Effector CD8-positive, alpha-beta T cell (primary cell): ENCODE measurements around the gene CCM2.
"Not testable (repeated sequence)": the region's sequence is repeated elsewhere in the genome, so short reads cannot be mapped to it uniquely, and the experiment has no call there.

Experiments
- DNase-seq: peaks from one replicate; lab custom pipeline; 2025; lab: John Stamatoyannopoulos, UW

The CCM2 gene

GRCh38 chr7:45102785-45103712 is 103.0 kb downstream of the CCM2 start:
- no peak for DNase-seq

- no peak for DNase-seq
Measured at GRCh38 chr7:45103958-45104843, 104.2 kb downstream of the CCM2 start.

GRCh38 chr7:45104844-45105587 is 105.0 kb downstream of the CCM2 start:
- no peak for DNase-seq

- no peak for DNase-seq
Measured at GRCh38 chr7:45105588-45106188, 105.7 kb downstream of the CCM2 start.

- DNase-seq: no peak
Measured at GRCh38 chr7:45106820-45107219, 106.8 kb downstream of the CCM2 start.

- DNase-seq: no peak
Measured at GRCh38 chr7:45107356-45107755, 107.4 kb downstream of the CCM2 start.

- DNase-seq: no peak
Measured at GRCh38 chr7:45108863-45109262, 108.9 kb downstream of the CCM2 start.

GRCh38 chr7:45111298-45112223 is 111.6 kb downstream of the CCM2 start, which contains the start of gene TBRG4:
TBRG4 (minus strand) TSS chr7:45111697; CDS start chr7:45109237, 2,460 bp downstream.
- DNase-seq: peak; percentile 87

GRCh38 chr7:45112648-45113047 is 112.6 kb downstream of the CCM2 start:
- no peak for DNase-seq

- not testable (repeated sequence) for DNase-seq
Measured at GRCh38 chr7:45114257-45114656, 114.3 kb downstream of the CCM2 start.

- DNase-seq: no peak
Measured at GRCh38 chr7:45114926-45115325, 114.9 kb downstream of the CCM2 start.

- DNase-seq: no peak
Measured at GRCh38 chr7:45116048-45116447, 116.0 kb downstream of the CCM2 start.

GRCh38 chr7:45117582-45117981 is 117.6 kb downstream of the CCM2 start:
- DNase-seq: no peak

GRCh38 chr7:45118292-45118691 is 118.3 kb downstream of the CCM2 start:
- DNase-seq: no peak

GRCh38 chr7:45118889-45119331 is 118.9 kb downstream of the CCM2 start:
- no peak for DNase-seq

- DNase-seq: no peak
Measured at GRCh38 chr7:45119550-45119949, 119.5 kb downstream of the CCM2 start.

GRCh38 chr7:45122975-45123860 is 123.2 kb downstream of the CCM2 start:
- no peak for DNase-seq

- no peak for DNase-seq
Measured at GRCh38 chr7:45123913-45124710, 124.1 kb downstream of the CCM2 start.
